Esophagus squamous epithelium (tissue), 5 donors: ENCODE results near the gene MTHFR. TPM values are rescaled to one million over a fixed set of nuclear protein-coding genes. Genes with fewer than 3 reads are reported as not detected.
A peak's percentile ranks its signal among the peaks of the same experiment; 100 is the strongest.

ENCODE experiments used
- DNase-seq: peaks from one replicate; lab custom pipeline; 2025; lab: John Stamatoyannopoulos, UW
- H3K27ac ChIP-seq, 4 donors: fragments of 200-600 bp; sonication (generic); one replicate each; pipeline ENCODE4 v1.5.1; 2016 to 2019; ENCODE audit warnings: mild to moderate bottlenecking in 1 of 4
- H3K27me3 ChIP-seq, 4 donors: fragments of 200-600 bp; sonication (generic); 1 replicate in 3 of 4; 2 replicates in 1 of 4; pipeline versions ENCODE4 v1.5.1 to v1.6.0; 2017 to 2021; ENCODE audit warnings: antibody characterized with exemption in 1 of 4
- H3K36me3 ChIP-seq, 3 donors: fragments of 200-600 bp; sonication (generic); one replicate each; pipeline ENCODE4 v1.5.1; 2016 to 2019
- H3K4me1 ChIP-seq, 3 donors: fragments of 200-600 bp; sonication (generic); one replicate each; pipeline ENCODE4 v1.5.1; 2017 to 2019
- H3K4me3 ChIP-seq, 4 donors: fragments of 200-600 bp; sonication (generic); 1 replicate in 3 of 4; 2 replicates in 1 of 4; pipeline ENCODE4 v1.5.1; 2016 to 2019; ENCODE audit warnings: mild to moderate bottlenecking in 2 of 4, moderate library complexity in 1 of 4
- H3K9me3 ChIP-seq, 3 donors: fragments of 200-600 bp; sonication (generic); one replicate each; pipeline ENCODE4 v1.5.1; 2016 to 2019
- POLR2A ChIP-seq, 4 donors: fragments of 450-650 bp; IDR thresholded peaks; one replicate each; pipeline ENCODE4 v1.6.1; 2017; ENCODE audit warnings: antibody characterized with exemption in 4 of 4, mild to moderate bottlenecking in 4 of 4, moderate library complexity in 3 of 4
- WGBS, 2 donors: methylation state at CpG; one replicate each; pipeline ENCODE4 v1.1.5; 2018; 5-methylcytosine and 5-hydroxymethylcytosine counted together
- intact Hi-C: fragments of 100-400 bp; cut with DNase I; formaldehyde crosslinking; loops from one replicate; pipeline ENCODE4 v1.15.0; 2022
- total RNA-seq, 4 donors: library from RNA; depleted of rRNA; stranded (reverse); fragments of >200 nt; gene quantifications; one replicate each; pipeline ENCODE4 v1.1.0, GENCODE V29; 2016
- TF ChIP-seq, protein P1 (sequence below), 6 experiments: fragments of 450-650 bp in 4 of 6; fragments of 200-600 bp in 2 of 6; sonication (generic) in 2 of 6; IDR thresholded peaks; one replicate each; pipeline ENCODE4 v1.5.1; 2016 to 2019; ENCODE audit warnings: antibody characterized with exemption in 6 of 6, mild to moderate bottlenecking in 4 of 6, moderate library complexity in 4 of 6
- donor health status: DM: yes; HTN: yes; CAD: no.

The MTHFR gene
- total RNA-seq, 4 donors from 2014 or later: 15.6 to 30.1 (median 25.4) TPM

DNA sequence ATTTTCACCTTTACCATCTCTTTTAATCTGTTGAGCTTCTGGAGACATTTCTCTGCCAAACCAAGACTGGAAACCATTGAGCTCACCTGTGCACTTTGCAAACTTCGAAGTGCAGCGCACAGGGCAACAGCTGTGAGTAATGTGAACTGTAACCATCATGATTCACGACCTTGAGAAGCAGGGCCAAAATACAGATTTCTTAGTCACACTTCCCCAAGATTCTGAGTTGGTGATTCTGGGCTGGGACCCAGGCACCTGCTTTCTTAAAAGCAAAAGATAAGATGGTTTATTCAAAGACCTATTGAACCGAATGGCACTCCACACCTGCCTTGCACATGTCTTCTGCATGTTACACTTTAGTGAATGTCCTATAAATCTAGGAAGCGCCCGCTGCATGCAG is 59.7 kb downstream of the MTHFR start:
- TF ChIP-seq, protein P1, sequence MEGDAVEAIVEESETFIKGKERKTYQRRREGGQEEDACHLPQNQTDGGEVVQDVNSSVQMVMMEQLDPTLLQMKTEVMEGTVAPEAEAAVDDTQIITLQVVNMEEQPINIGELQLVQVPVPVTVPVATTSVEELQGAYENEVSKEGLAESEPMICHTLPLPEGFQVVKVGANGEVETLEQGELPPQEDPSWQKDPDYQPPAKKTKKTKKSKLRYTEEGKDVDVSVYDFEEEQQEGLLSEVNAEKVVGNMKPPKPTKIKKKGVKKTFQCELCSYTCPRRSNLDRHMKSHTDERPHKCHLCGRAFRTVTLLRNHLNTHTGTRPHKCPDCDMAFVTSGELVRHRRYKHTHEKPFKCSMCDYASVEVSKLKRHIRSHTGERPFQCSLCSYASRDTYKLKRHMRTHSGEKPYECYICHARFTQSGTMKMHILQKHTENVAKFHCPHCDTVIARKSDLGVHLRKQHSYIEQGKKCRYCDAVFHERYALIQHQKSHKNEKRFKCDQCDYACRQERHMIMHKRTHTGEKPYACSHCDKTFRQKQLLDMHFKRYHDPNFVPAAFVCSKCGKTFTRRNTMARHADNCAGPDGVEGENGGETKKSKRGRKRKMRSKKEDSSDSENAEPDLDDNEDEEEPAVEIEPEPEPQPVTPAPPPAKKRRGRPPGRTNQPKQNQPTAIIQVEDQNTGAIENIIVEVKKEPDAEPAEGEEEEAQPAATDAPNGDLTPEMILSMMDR (IDR thresholded peaks at IDR 0.05): no peak
- no peak for TF ChIP-seq POLR2A (IDR thresholded peaks at IDR 0.05)
- Histone ChIP-seq H3K4me3 (no peak overlapping the region), H3K9me3 (no peaks in the 10 kb centered on the region), H3K36me3 (peaks cover 0 to 62% (median 20%) of the 10 kb centered on the region in 3 donors), H3K27me3 (no peaks in the 10 kb centered on the region), H3K27ac (no peak overlapping the region), H3K4me1 (peaks cover 0 to 29% (median 0%) of the 10 kb centered on the region in 3 donors)
- DNase-seq: no peak
- 47 to 73% methylated on average over 3 to 6 of the region's 6 CpGs for WGBS, 2 donors
- intact Hi-C loops: no loop called here

- H3K36me3 ChIP-seq: peaks cover 0 to 44% (median 9%) of the 10 kb centered on the region in 3 donors
- no peaks in the 10 kb centered on the region for H3K27me3 ChIP-seq
- DNase-seq: no peak
- peaks cover 0 to 47% (median 6%) of the 10 kb centered on the region in 3 donors for H3K4me1 ChIP-seq
- WGBS, 2 donors: 87 to 88% methylated on average over 7 to 9 of the region's 9 CpGs
- no peak overlapping the region for H3K27ac ChIP-seq
- intact Hi-C loops: no loop called here
- no peak overlapping the region for H3K4me3 ChIP-seq
- H3K9me3 ChIP-seq: no peaks in the 10 kb centered on the region
- TF ChIP-seq POLR2A (IDR thresholded peaks at IDR 0.05): no peak
- TF ChIP-seq, protein P1 (IDR thresholded peaks at IDR 0.05): no peak
Observed at GRCh38 chr1:11744287-11744686, 61.5 kb downstream of the MTHFR start.

- intact Hi-C loops: no loop called here
- no peak overlapping the region for H3K4me3 ChIP-seq
- TF ChIP-seq, protein P1 (IDR thresholded peaks at IDR 0.05): peak in 1 of 6 experiments; percentile 4
- no peak for TF ChIP-seq POLR2A (IDR thresholded peaks at IDR 0.05)
- 83 to 92% methylated on average over 4 of the region's 5 CpGs for WGBS, 2 donors
- H3K9me3 ChIP-seq: no peaks in the 10 kb centered on the region
- no peak overlapping the region for H3K27ac ChIP-seq
- H3K27me3 ChIP-seq: no peaks in the 10 kb centered on the region
- no peak for DNase-seq
- peaks cover 0 to 22% (median 9%) of the 10 kb centered on the region in 3 donors for H3K36me3 ChIP-seq
- peaks cover 8 to 60% (median 20%) of the 10 kb centered on the region in 3 donors for H3K4me1 ChIP-seq
Observed at GRCh38 chr1:11741919-11742558, 63.7 kb downstream of the MTHFR start.

DNA sequence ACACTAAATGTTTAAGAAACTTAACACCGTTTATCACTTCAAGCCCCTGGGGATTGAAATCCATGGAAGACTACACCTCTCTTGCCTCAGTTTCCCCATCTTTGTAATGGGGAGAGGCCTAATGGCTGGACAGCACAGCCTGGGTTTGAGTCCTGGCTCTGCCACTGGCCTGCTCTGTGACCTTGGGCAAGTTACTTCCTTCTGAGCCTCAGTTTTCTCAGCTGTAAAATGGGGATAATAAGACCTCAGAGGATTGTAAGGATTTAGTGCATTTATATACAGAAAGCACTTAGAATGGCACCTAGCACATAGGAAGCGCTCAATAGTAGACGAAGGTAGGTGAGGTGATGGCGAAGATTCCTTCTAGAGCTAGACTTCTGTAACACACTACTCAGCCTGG is 64.3 kb downstream of the MTHFR start:
- peaks cover 9 to 66% (median 21%) of the 10 kb centered on the region in 3 donors for H3K4me1 ChIP-seq
- 91 to 93% methylated on average over 4 of the region's 4 CpGs for WGBS, 2 donors
- peaks cover 0 to 16% (median 9%) of the 10 kb centered on the region in 3 donors for H3K36me3 ChIP-seq
- no peak overlapping the region for H3K4me3 ChIP-seq
- intact Hi-C loops: no loop called here
- no peaks in the 10 kb centered on the region for H3K9me3 ChIP-seq
- no peaks in the 10 kb centered on the region for H3K27me3 ChIP-seq
- no peak for TF ChIP-seq POLR2A (IDR thresholded peaks at IDR 0.05)
- TF ChIP-seq, protein P1 (IDR thresholded peaks at IDR 0.05): no peak
- no peak for DNase-seq
- no peak overlapping the region for H3K27ac ChIP-seq
